GM19351 (cell line): Measurements from ENCODE around the gene SRGAP2B.
"Not testable (repeated sequence)": the region's sequence is repeated elsewhere in the genome, so short reads cannot be mapped to it uniquely, and the experiment has no call there.

Experiments
- ATAC-seq: cut with Tn5 transposase; IDR thresholded peaks from one replicate; pipeline ENCODE4 v1.9.1; 2021; ENCODE audit warnings: mild to moderate bottlenecking, moderate library complexity; ENCODE audit not compliant: unreplicated experiment

SRGAP2B gene

DNA sequence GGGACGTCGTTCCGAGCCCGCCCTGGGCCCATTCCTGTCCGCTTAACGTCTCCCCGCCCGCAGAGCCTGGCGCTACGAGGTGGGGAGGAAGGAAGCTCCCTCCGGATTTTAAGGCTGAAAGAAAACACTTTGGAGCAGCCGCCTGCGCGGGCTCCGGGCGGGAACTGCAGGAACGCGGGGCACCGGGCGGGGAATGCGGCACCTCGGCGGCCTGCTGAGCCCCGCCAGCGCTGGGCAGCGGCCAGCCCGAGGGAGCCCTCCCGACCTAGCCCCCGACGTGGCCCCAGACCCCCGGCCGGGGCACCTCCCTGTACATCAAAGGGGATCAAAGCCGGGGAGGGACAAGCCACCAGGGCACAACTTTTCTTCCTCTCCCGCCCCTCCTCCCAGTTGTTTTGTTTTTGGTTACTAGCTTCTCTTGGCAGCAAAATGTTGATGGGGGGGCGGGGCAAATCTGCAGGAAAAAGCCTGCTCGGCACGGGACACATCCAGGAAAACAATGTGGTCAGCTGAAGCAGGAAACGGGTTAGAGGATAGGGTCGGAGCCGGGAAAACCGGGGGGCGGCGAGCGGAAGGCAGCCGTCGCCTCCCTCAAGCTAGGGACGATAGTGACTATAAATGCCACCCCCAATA, 1.5 kb downstream of the SRGAP2B start:
- not testable (repeated sequence) for ATAC-seq

GRCh38 chr1:145082483-145083255, 12.5 kb downstream of the SRGAP2B start:
- not testable (repeated sequence) for ATAC-seq

DNA sequence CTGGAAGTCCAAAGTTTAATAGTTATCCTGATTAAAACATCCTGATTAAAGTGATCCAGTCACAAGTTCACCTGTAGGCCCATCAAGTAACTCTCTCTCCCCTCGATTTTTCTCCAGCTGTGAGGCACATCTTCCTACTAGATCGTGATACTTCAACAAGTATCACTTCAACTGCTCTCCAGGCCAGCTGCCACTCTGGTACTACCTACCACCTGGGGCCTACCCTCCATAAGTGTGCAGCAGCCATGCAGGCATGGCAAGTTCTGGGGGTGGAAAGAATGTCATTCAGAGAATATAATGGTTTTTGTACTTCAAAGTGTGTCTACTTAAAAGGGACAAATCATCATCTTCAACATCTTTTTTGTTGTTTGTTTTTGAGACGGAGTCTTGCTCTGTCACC, 14.9 kb downstream of the SRGAP2B start:
- ATAC-seq, result not testable (repeated sequence)

DNA sequence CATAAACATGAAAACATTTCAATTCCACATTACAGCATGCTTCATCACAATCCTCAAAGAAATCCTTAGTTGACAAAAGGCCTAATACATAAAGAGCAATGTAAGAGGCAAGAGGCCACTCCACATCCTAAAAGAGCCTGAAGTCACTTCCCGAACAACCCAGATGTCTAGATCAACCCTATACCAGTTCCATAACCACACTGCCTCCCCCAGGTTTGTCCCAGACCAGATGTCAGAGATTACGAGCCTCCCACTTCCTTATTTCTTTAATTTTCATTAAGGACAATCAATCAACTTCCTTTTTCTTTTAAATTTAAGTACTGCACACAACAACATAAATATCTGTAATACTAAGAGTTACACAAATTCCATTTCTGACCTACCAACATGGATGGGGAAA, 15.4 kb downstream of the SRGAP2B start:
- not testable (repeated sequence) for ATAC-seq

GRCh38 chr1:145078787-145079370, 16.2 kb downstream of the SRGAP2B start:
- not testable (repeated sequence) for ATAC-seq

DNA sequence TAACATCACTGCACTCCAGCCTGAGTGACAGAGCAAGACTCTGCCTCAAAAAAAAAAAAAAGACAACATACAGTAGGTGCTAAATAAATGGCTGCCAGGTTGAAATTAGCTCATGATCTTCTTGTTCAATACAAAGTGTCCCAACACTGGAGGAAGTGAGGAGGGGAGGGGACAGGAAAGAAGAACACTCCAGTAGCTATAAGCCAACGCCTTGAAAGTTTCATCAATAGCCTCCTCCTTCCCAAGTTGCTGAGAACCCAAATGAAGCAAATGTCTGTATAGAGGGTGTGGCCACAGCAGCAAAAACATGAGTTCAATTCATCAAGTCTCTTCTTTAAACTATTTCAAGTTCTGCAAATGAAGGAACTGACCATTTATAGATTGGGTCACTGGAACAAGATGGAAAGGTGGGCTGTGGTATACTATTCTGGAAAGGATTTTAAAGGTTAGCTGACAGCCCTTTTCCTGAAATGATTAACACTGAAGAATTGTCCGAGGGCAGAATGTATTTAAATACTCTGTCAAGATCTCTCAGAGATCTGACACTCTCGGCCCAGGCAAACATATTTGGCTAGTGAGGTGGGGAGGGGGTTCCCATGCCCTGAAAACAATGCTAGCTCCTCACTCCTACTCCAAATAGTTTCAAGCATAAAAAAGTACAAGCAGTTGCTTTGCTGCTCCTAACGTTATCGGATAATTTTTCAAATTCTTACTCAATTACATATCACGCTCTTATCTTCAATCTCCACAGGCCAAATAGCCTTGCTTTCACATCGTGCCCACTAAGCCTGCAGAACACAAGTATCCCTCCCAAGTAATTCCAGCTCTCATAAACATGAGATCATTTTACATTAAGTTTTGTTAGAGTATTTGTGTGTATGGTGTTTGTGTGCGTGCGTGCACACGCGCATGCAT, 17.0 kb downstream of the SRGAP2B start:
- ATAC-seq, result not testable (repeated sequence)

GRCh38 chr1:145076877-145077276, 18.3 kb downstream of the SRGAP2B start:
- not testable (repeated sequence) for ATAC-seq

GRCh38 chr1:145074021-145074559, 21.0 kb downstream of the SRGAP2B start:
- not testable (repeated sequence) for ATAC-seq

DNA sequence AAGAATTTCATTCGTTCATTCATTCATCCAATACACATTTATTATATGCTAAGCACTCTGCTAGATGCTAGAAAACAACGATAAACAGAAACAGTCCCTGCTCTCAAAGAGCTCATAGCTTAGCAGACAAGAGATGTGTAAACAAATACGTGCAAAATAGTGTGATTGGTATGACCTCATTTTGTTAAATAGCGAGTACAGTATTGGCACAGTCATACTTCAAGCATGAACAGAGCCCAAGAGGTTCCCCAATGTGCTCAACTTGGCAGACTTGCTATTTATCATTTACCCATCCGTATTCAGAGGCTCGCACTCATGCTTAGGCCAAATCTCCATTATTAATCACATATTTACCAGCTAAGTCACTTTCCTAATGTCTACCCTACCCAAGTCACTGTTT, 23.6 kb downstream of the SRGAP2B start:
- not testable (repeated sequence) for ATAC-seq

DNA sequence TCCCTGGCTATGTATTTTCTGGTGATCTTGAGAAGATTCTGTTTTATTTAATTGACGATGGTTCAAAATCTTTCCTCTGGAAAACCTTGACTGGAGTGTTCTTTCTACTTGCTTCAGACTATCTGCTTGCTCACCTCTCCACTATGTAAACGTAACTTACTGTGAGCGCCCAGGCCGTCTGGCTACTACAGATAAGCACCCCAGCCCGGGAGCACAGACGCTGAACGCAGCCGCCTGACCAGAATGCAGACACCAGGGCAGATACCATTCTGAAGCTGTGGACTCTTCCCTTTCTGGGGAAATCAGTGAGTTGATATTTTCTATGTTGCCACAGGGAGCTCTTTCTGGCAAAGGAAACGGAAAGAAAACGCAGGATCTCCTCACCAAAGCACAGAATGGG, 28.6 kb downstream of the SRGAP2B start:
- ATAC-seq, result not testable (repeated sequence)

GRCh38 chr1:145065194-145065826, 29.8 kb downstream of the SRGAP2B start:
- peak; percentile 69 for ATAC-seq

DNA sequence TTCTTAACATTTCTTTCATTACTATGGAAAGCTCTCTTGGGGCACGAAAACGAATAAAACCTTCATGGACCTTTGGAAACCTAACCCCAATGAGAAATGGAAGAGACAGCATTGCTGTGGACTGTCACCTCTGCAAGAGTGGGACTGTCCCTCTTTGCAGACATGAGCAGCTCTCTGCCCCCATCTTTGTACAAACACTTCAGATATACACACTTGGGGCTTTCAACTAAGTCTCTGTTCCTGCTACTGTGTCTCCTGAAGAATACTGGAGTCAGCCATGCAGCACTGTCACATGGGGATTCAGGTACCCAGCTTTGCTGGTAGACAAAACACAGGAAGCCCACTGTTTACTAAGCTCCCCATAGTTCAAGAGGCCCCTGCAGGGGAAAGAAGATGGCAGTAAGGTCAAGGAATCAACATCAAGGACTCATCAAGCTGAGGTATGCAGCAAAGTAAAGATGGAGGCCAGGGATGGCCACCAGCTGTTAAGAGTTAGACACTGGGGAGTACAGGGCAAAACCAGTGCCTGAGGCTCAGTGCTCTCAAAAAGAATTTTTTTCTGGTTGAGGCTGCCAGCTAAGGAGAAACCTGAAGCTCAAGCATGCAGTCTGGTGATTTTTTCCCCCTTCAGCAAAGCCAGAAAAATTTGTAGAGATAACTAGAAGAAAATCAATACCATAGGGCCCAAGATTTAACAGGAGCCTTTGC, 31.0 kb downstream of the SRGAP2B start:
- not testable (repeated sequence) for ATAC-seq

GRCh38 chr1:145063285-145063684, 31.8 kb downstream of the SRGAP2B start:
- not testable (repeated sequence) for ATAC-seq

DNA sequence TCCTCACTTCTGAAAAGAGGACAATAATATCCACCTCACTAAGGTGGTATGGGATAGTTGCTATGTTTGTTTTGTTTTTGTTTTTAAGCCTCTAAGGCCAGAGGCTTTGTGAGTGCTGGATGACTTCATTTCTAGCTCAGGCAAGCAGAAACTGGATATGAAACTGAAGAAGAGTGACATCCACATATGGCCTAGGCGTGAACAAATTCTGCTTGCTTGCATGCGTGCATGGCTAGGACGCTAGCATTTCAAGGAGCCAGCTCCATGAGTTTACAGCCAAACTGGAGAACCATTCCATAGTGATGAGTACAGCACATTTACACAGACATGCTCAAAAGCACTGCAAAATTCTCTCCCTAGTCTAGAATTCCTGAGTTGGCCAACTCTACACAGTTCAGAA, 36.9 kb downstream of the SRGAP2B start:
- peak; percentile 47 for ATAC-seq

GRCh38 chr1:145055217-145055760, 39.8 kb downstream of the SRGAP2B start:
- ATAC-seq, result peak; percentile 98

DNA sequence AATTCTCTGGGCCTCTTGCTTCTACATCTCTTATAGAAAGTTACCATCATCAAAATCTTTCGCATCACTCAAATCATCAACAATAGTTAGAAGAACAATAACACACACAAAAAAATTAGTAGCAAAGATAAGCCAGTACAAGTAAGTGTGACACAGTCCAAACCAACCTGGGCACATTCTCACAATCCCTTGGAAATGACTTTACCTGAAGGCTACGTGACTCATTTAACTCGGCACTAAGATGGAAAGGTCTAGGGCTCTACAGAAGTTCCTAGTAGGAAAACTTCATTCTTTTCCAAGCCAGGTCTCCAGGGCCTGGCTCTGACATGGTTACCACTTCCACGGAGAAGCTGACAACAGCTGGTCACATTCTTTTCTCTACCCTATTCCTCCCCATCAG, 41.7 kb downstream of the SRGAP2B start:
- not testable (repeated sequence) for ATAC-seq

- ATAC-seq, result not testable (repeated sequence)
Observed at GRCh38 chr1:145052019-145052776, 42.9 kb downstream of the SRGAP2B start.

GRCh38 chr1:145048181-145048856, 46.8 kb downstream of the SRGAP2B start:
- not testable (repeated sequence) for ATAC-seq
